ENCODE measurements around the gene RAB40C.

Gene RAB40C

GRCh38 chr16:559411-560203 is 30.3 kb upstream of the RAB40C start:
- no peak for DNase-seq

DNA sequence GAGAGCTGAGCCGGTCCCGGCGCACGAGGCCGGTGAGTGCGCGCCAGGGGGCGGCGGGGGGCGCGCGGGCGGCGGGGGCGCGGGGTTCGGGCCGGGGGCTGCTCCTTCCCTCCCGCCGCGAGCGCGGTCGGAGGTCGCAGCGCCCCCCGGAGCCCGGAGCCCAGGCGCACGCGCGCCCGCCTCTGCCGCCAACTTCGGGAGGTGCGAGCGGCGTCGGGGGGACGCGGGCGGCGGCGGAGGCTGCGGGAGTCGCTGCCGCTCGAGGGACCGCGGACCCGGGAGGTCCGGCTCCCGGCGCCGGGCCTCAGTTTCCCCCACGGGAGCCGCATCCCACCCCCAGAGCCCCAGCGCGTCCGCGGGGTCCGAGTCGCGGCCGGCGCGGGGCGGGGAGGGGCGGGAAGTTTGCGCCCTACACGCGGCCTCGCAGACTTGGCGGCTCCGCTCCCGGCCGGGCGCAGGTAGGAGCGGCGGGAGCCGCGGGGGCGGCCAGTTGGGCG is 29.6 kb upstream of the RAB40C start, which contains the start of gene PRR35:
PRR35 (plus strand) TSS at position 191 of the 497 bp plus-strand sequence. CDS start 2,901 bp downstream, outside the sequence.
- no peak for DNase-seq

GRCh38 chr16:560701-561412 is 29.0 kb upstream of the RAB40C start:
- DNase-seq, result no peak

DNA sequence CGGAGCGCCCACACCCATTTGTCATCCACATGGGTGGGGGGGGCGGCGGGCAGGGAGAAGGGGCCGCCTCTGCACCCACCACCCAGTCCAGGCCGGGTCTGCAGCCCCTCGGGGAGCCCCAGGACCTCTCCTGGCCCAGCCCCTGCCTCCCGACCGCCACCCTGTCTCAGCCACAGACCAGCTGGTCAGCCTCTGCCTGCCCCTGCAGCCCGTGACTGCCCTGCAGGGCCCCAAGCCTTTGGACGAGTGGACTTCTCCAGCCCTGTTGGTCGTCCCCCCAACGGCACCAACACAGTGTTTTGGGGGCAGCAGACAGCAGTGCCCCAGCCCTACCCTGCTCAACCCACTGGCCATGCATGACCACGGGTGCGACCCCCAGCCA is 28.5 kb upstream of the RAB40C start:
- no peak for DNase-seq

GRCh38 chr16:561957-562938 is 27.6 kb upstream of the RAB40C start:
- no peak for DNase-seq

DNA sequence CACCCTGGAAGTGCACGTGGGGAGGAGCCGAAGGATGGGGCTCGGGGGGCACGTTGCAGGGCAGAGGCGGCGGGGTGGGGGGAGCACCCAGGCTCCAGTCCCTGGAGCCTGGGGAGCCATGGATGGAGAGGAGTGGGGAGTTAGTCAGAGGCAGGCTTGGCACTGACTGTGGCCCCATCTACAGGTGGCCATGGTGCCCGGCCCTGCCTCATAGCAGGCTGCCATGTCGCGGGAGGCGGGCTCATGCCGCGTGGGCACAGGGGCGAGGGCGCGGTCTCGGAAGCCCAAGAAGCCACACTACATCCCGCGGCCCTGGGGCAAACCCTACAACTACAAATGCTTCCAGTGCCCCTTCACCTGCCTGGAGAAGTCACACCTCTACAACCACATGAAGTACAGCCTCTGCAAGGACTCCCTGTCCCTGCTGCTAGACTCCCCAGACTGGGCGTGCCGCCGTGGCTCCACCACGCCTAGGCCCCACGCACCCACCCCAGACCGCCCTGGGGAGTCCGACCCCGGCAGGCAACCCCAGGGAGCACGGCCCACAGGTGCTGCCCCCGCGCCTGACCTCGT is 26.7 kb upstream of the RAB40C start:
- DNase-seq, result no peak

- no peak for DNase-seq
These were observed 25.0 kb upstream of the RAB40C start for GRCh38 chr16:564690-565418.

DNA sequence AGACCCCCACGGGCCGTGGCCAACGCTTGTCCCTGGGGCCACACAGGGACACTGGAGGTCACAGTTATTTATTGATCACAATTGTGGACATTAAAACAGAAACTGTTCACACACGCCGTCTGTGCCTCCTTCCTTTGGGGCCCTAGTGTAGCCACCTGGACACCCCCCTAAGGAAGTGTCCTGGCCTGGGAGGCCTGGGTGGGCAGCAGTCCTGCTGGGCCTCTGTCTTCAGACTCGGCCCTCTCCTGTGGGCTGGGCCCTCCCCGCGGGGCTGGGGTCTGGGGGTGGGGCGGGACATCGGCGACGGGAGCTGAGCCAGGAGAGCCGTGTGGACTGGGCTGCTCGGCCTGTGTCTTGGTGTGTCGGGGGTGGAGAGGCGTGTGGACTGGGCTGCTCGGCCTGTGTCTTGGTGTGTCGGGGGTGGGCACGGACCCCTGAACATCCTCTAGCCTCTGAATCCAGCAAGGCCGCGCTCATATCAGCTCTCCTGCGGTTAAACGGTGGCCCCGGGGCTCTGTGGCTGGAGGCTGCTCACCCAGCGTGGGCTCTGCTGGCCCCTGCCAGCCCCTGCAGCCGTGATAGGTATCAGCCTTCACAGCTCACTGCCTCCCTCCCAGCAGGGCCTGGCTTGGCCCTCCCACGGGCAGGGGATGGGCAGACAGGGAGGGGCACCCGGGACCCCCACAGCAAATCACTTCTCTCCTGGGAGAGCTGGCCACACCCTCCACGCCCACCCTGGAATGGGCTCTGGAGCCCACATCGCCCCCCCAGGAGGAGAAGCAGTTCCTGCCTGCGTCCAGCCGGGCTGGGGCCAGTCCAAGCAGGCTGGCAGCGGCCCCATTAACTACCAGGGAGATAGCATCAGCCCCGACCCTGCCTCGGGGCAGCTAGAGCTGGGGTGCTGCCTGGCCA is 24.2 kb upstream of the RAB40C start:
- DNase-seq, result no peak

GRCh38 chr16:566475-567372 is 23.1 kb upstream of the RAB40C start, which contains the start of gene NHLRC4:
NHLRC4 (plus strand) TSS chr16:567005; CDS start chr16:568048, 1,043 bp downstream.
- DNase-seq, result peak; percentile 65

GRCh38 chr16:567373-568256 is 22.3 kb upstream of the RAB40C start:
- DNase-seq, result no peak

GRCh38 chr16:568401-569258 is 21.2 kb upstream of the RAB40C start:
- DNase-seq, result no peak

DNA sequence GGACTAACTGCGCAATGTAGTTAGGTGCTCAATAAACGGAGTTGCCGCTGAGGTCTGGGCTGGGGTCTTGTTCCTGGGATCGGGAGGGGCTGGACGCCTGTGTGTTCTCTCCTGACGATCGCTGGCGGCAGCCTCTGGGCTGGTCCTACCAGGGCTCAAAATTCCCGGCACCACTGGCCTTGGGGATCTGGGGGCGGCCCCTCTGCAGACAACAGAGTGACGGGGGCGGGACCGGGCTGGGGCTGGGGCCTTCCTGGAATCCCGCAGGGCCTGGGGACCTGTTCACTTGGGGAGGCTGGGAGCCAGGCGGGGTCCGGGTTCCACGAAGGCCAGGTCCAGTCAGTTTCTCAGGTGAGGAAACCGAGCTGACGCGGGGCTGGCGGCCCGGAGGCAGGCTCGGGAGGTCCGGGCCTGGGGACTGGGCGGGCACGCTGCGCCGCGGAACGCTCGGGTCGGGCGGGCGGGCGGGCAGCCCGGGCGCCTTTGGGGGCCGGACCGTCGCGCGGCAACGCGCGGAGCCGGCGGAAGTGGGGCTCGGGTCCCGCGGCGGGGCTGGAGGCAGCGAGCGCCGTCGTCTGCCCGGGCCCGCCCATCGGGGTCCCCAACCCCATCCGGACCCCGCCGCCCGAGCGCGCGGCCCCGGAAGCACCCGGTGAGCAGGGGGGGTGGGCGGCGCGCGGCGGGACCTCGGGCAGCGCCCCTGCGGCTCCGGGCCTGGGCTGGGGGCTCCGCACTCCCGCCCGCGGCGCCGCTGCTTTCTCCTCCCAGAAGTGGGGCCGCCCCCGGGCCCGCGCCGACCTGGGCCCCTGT is 20.2 kb upstream of the RAB40C start, which contains the start of gene PIGQ:
PIGQ (plus strand) TSS at position 524 of the 810 bp plus-strand sequence. CDS start 4,107 bp downstream, outside the sequence.
- DNase-seq, result peak; percentile 78

- DNase-seq, result no peak
These were observed 16.8 kb upstream of the RAB40C start for GRCh38 chr16:572865-573650.

GRCh38 chr16:574021-574760 is 15.7 kb upstream of the RAB40C start:
- no peak for DNase-seq

All from stimulated activated CD8-positive, alpha-beta memory T cell treated with anti-CD3 and anti-CD28 coated beads, Interleukin-4, amount 100 ng/mL, for 48 hours (primary cell).